GM12801 (cell line): ENCODE measurements around the gene MAP3K15.

Experiments
- CTCF ChIP-seq: IDR thresholded peaks from one replicate; pipeline ENCODE4 v1.5.1; 2011; ENCODE audit warnings: control low read depth; ENCODE audit not compliant: insufficient read length; ENCODE audit errors: extremely low read depth

Gene MAP3K15

GRCh38 chrX:19496711-19497110, 18.6 kb downstream of the MAP3K15 start:
- no peak for TF ChIP-seq CTCF

GRCh38 chrX:19487520-19488200, 27.6 kb downstream of the MAP3K15 start:
- no peak for TF ChIP-seq CTCF

- no peak for TF ChIP-seq CTCF
Observed at GRCh38 chrX:19479458-19479857, 35.9 kb downstream of the MAP3K15 start.

- TF ChIP-seq CTCF: no peak
Observed at GRCh38 chrX:19462879-19463278, 52.4 kb downstream of the MAP3K15 start.

GRCh38 chrX:19462231-19462630, 53.1 kb downstream of the MAP3K15 start:
- TF ChIP-seq CTCF: no peak

GRCh38 chrX:19457662-19458061, 57.6 kb downstream of the MAP3K15 start:
- no peak for TF ChIP-seq CTCF

GRCh38 chrX:19448077-19448476, 67.2 kb downstream of the MAP3K15 start:
- TF ChIP-seq CTCF: no peak
